Hepatocyte (in vitro differentiated cells): ENCODE results near the gene HAUS6.

Experiments
- CTCF ChIP-seq: fragments of 200-600 bp; sonication (generic); IDR thresholded peaks from 2 replicates; pipeline ENCODE4 v1.5.1; 2016; ENCODE audit warnings: antibody characterized with exemption, mild to moderate bottlenecking; ENCODE audit not compliant: poor library complexity
- EZH2 ChIP-seq: fragments of 200-600 bp; sonication (generic); IDR thresholded peaks from 2 replicates; pipeline ENCODE4 v1.6.1; 2016; ENCODE audit warnings: antibody characterized with exemption, mild to moderate bottlenecking, borderline replicate concordance

- TF ChIP-seq EZH2: no peak
- TF ChIP-seq CTCF: no peak
Observed at GRCh38 chr9:19049917-19050636, 52.6 kb downstream of the HAUS6 start.
